DMS53 treated with DMSO at 0.1 percent for 48 hours (cell line): ENCODE measurements around the gene ESR1.
"Not testable (repeated sequence)": the region's sequence is repeated elsewhere in the genome, so short reads cannot be mapped to it uniquely, and the experiment has no call there.

Experiments used
- DNase-seq: peaks from one replicate; lab custom pipeline; 2025; ENCODE audit not compliant: unreplicated experiment; lab: John Stamatoyannopoulos, UW

ESR1 gene

GRCh38 chr6:151885234-151885633 is 77.8 kb downstream of the ESR1 start:
- DNase-seq: no peak

- no peak for DNase-seq
Observed at GRCh38 chr6:151891524-151891923, 84.0 kb downstream of the ESR1 start.

GRCh38 chr6:151894426-151894825 is 86.9 kb downstream of the ESR1 start:
- not testable (repeated sequence) for DNase-seq

DNA sequence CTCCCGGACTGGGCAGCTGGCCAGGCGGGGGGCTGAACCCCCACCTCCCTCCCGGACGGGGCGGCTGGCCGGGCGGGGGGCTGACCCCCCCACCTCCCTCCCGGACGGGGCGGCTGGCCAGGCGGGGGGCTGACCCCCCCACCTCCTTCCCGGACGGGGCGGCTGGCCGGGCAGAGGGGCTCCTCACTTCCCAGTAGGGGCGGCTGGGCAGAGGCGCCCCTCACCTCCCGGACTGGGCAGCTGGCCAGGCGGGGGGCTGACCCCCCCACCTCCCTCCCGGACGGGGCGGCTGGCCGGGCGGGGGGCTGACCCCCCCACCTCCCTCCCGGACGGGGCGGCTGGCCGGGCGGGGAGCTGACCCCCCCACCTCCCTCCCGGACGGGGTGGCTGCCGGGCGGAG is 91.7 kb downstream of the ESR1 start:
- not testable (repeated sequence) for DNase-seq

DNA sequence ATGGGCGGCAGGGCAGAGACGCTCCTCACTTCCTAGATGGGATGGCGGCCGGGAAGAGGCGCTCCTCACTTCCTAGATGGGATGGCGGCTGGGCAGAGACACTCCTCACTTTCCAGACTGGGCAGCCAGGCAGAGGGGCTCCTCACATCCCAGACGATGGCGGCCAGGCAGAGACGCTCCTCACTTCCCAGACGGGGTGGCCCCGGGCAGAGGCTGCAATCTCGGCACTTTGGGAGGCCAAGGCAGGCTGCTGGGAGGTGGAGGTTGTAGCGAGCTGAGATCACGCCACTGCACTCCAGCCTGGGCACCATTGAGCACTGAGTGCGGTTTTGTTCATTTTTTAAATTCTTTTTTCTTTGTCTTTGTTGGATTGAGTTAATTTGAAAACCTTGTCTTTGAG is 92.3 kb downstream of the ESR1 start:
- not testable (repeated sequence) for DNase-seq

DNA sequence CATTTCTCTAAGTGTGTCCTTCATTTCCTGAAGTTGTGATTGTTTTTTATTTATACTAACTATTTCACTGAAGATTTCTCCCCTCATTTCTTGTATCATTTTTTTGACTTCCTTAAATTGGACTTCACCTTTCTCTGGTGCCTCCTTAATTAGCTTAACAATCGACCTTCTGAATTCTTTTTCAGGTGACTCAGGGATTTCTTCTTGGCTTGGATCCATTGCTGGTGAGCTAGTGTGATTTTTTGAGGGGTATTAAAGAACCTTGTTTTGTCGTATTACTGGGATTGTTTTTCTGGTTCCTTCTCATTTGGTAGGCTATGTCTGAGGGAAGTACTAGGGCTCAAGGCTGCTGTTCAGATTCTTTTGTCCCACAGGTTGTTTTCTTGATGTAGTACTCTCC is 92.8 kb downstream of the ESR1 start:
- no peak for DNase-seq

GRCh38 chr6:151901009-151901411 is 93.5 kb downstream of the ESR1 start:
- DNase-seq: no peak

GRCh38 chr6:151904631-151905030 is 97.1 kb downstream of the ESR1 start:
- no peak for DNase-seq

- DNase-seq: no peak
Observed at GRCh38 chr6:151905072-151905471, 97.6 kb downstream of the ESR1 start.

DNA sequence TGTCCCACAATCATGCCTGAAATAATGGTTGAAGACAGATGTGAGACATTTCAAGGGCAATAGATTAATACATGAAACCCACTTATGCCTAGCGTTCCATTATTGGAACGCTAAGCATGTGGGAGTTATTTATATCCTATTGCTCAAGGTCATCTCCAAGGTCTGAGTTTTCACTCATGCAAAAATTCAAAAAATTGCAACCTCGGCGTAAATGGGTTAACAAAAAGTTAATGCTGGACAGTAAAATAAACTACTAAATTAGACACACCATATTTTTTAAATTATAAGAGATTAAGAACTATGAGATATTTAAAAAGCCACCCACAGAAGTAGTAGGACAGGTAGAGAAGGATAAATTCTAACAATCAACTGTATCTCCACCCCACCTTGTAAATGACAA is 98.4 kb downstream of the ESR1 start:
- DNase-seq: no peak

GRCh38 chr6:151911401-151911800 is 103.9 kb downstream of the ESR1 start:
- DNase-seq: no peak

DNA sequence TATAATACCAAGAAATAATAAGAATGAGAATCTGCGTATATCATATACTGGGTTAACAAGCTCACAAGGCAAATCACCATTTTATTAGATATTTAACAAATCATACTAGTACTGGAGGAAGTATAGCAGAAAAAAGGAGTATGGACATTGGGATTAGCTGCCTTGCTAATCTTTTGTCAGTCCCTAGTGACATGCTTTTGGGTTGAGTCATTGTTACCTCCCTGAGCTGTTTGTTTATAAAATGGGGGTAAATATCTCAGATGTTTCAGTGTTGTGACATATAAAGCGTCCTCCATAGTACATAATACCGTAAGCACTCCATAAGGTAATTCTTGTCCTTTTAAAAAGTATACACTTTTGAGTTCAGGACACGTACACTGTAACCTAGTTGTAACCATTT is 107.0 kb downstream of the ESR1 start:
- peak; percentile 65 for DNase-seq

DNA sequence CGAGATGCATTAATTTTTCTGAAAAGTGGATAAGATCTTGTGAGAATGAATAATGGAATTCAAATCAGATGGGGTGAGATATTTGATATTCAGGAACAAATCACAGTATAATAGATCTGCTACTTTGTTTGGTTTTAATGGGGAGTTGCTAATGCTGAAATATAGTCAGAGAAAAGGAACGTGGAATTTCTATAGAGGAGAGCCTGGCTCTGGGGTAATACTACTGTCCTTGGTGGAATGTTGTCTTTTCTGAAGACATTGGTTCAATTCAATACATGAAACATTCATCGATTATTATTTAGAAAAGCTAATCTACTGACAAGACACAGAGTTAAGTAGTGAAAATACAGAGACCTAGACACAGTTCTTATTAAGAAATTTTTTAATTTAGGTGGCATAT is 108.6 kb downstream of the ESR1 start:
- no peak for DNase-seq

DNA sequence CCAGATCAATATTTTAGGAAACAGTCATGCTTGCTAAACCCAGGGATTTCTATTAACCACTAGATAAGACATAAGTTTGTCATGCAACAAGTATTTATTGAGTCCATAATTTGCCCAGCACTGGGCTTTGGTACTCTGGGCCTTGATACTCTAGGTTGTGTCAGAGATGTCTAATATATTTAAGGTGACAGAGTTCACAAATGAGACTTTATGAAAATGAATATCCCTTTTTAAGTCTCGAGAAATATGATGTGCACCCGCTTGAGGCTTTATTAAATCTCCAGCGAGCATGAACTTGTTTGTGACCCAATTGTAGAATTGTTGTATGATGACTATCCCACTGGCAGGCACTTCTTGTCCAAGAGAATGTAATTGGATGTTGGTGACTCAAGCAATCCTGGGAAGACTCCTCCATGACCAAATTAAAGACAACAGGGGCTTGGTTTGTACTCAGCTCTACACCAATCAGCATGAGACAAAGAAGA is 109.2 kb downstream of the ESR1 start:
- no peak for DNase-seq

DNA sequence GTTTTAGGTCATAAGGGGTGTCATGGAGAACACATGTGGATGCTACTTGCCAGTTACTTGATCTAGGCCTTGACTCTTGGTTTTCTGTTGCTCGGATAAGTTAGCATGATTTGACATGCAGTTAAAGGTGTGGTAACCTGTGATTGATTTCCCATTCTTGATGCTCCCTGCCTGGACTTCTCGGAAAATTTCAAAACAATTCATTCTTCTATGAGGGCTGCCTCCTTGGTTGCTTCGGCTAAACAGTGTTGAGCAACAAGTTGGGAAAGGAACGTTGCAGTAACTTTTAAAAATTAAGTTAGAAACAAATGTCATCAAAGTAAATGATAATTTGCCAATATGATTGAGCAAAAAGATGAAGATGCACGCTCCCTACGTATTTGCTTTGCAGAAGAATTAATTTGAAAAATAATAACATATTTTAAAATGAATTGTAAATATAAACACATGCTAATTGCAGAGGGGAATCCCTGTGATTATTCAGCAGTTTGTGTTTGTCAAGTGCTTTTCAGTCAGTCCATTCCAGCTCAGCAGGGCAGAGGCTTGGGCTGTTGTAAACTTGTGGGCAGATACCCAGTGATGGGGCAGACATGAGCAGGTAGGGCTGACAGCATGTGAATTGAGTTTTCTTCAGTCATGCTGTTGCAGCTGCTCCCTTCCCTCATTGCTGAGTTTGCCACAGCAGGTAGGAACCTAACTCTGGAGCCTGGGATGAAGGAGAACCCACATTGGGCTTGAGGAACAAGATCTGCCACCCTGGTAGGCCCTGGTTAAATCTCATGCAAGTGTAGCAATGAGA is 110.2 kb downstream of the ESR1 start:
- no peak for DNase-seq

DNA sequence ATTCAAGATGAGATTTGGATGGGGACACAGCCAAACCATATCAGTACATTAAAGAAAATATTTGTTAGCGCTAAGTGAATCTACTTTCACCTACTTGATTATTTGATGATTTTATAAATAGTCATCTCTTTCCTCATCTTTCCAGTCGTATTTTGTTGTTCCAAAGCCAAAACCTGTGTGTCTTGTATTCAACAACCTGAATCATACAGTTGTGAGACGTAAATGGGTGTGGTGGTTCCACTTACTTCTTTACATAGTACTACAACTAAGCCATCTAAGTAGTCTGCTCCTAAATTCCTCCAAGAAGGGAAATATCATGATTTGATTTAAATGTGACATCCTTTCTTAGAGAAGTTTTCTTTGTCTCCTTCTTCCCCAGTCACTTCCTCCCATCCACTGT is 132.8 kb downstream of the ESR1 start:
- DNase-seq: no peak

DNA sequence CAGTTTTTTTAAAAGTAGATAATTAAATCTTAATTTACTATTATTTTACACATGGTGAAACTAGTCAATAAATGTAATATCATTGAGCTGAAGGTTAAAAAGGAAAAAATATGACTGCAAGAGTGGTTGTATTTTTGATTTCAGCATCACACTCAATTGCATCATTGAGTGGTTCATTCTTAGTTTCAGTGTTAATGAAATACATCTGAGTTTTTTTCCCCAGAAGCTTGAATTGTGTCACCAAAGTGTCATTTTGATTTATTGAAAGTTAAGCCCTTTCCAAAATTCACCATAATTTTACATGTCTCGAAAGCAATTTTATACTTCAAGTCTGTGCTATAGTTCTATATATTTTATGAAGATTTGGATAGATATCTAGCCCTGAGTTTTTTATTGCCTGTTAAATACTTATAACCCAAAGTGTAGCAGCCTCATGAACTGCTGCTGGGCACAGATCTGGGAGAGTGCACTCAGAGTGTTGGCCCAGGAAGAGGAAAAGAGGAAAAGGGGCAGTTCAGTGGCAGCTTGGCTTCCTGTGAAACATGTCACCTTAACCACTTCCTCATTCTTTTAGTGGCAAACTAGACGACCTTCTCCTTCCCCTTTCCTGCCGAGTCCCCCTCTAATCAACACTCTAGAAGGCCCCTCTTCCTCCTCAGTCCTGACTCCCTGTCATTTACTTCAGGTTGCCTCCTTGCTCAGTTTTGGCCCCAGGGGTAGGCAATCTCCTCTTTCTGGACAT is 140.7 kb downstream of the ESR1 start:
- no peak for DNase-seq

DNA sequence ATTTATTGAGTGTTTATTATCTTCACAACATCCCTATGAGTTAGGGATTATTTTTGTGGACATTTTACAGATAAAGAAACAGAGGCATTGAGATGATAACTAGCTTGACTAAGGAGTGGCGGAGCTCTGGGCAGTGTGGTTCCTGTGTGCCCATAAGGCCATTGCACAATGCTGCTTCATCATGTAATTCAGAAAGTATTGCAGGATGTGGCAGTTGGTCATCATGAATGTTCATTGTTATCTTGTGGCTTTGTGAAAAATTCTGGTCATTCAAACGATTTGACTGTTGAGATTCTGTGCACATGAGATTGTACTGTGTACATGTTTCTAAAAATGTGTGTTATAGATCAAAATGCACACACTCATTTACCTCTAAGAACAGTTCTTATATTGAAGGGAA is 150.8 kb downstream of the ESR1 start:
- no peak for DNase-seq

GRCh38 chr6:151959086-151959485 is 151.6 kb downstream of the ESR1 start:
- no peak for DNase-seq

- no peak for DNase-seq
Observed at GRCh38 chr6:151961809-151962208, 154.3 kb downstream of the ESR1 start.

GRCh38 chr6:151962246-151962846 is 154.9 kb downstream of the ESR1 start:
- DNase-seq: no peak

GRCh38 chr6:151963001-151963400 is 155.5 kb downstream of the ESR1 start:
- no peak for DNase-seq
